ENCODE data around the gene LRRC8B. TPM values are rescaled to one million over a fixed set of nuclear protein-coding genes. Genes with fewer than 3 reads are reported as not detected.

Gene LRRC8B
- polyA plus RNA-seq, 1 donor (not counting 4 experiments of a cell fraction or from before 2014, with no cell fraction given) = 1.5 TPM

- H3K27ac ChIP-seq (ENCODE audit: control insufficient read depth, insufficient read depth, low read length) = no peak overlapping the region
- no peaks in the 10 kb centered on the region for H3K36me3 ChIP-seq (ENCODE audit: control insufficient read depth in 2 of 2, extremely low read depth in 1 of 2, insufficient read depth in 2 of 2, low read length in 2 of 2)
- H3K9me1 ChIP-seq (ENCODE audit: control insufficient read depth, extremely low read depth, insufficient read depth, low read length) = no peaks in the 10 kb centered on the region
- no peak overlapping the region for H3K9ac ChIP-seq (ENCODE audit: control insufficient read depth, extremely low read depth, insufficient read depth, low read length)
- H3K9me3 ChIP-seq (ENCODE audit: control insufficient read depth, low read depth, low read length) = no peaks in the 10 kb centered on the region
- H3K4me2 ChIP-seq (ENCODE audit: control insufficient read depth, extremely low read depth, insufficient read depth, low read depth, low read length) = no peak overlapping the region
- no peaks in the 10 kb centered on the region for H3K4me1 ChIP-seq (ENCODE audit: control insufficient read depth, extremely low read depth, insufficient read depth, low read length)
- H3K79me2 ChIP-seq (ENCODE audit: control insufficient read depth, insufficient read depth, low read length) = no peaks in the 10 kb centered on the region
- H2AFZ ChIP-seq (ENCODE audit: control insufficient read depth, low read length) = no peak overlapping the region
- no peaks in the 10 kb centered on the region for H3K27me3 ChIP-seq (ENCODE audit: control insufficient read depth, extremely low read depth, insufficient read depth, low read length)
- H4K20me1 ChIP-seq (ENCODE audit: control insufficient read depth, extremely low read depth, insufficient read depth, low read length) = no peaks in the 10 kb centered on the region
- TF ChIP-seq CTCF (optimal IDR thresholded peaks at IDR 0.05 in 1 of 3, IDR thresholded peaks at IDR 0.05 in 1 of 3, conservative IDR thresholded peaks at IDR 0.05 in 1 of 3; ENCODE audit: extremely low read depth in 1 of 3, insufficient read depth in 2 of 3, low read length in 3 of 3) (no peak), EZH2 (IDR thresholded peaks at IDR 0.05; ENCODE audit: low read length) (no peak)
- FAIRE-seq (no peak), DNase-seq (ENCODE audit: low read depth, low spot score) (no peak)
- H3K4me3 ChIP-seq (ENCODE audit: control insufficient read depth in 2 of 3, extremely low read depth in 1 of 3, insufficient read depth in 2 of 3, low read depth in 1 of 3, low read length in 3 of 3) = no peak overlapping the region
- dilution Hi-C loops (cut with MboI; ENCODE audit: extremely low pct_ligation_motif_present, low sequenced_read_pairs) = no loop called here
These were observed 69.6 kb downstream of the LRRC8B start for GRCh38 chr1:89594096-89594740.

GRCh38 chr1:89596698-89597097, 72.1 kb downstream of the LRRC8B start:
- Histone ChIP-seq H3K4me1 (ENCODE audit: control insufficient read depth, extremely low read depth, insufficient read depth, low read length) (no peaks in the 10 kb centered on the region), H4K20me1 (ENCODE audit: control insufficient read depth, extremely low read depth, insufficient read depth, low read length) (no peaks in the 10 kb centered on the region), H3K4me3 (ENCODE audit: control insufficient read depth in 2 of 3, extremely low read depth in 1 of 3, insufficient read depth in 2 of 3, low read depth in 1 of 3, low read length in 3 of 3) (no peak overlapping the region), H3K27ac (ENCODE audit: control insufficient read depth, insufficient read depth, low read length) (no peak overlapping the region), H2AFZ (ENCODE audit: control insufficient read depth, low read length) (no peak overlapping the region), H3K4me2 (ENCODE audit: control insufficient read depth, extremely low read depth, insufficient read depth, low read depth, low read length) (no peak overlapping the region), H3K79me2 (ENCODE audit: control insufficient read depth, insufficient read depth, low read length) (no peaks in the 10 kb centered on the region), H3K27me3 (ENCODE audit: control insufficient read depth, extremely low read depth, insufficient read depth, low read length) (no peaks in the 10 kb centered on the region), H3K9me1 (ENCODE audit: control insufficient read depth, extremely low read depth, insufficient read depth, low read length) (no peaks in the 10 kb centered on the region), H3K9me3 (ENCODE audit: control insufficient read depth, low read depth, low read length) (no peaks in the 10 kb centered on the region), H3K9ac (ENCODE audit: control insufficient read depth, extremely low read depth, insufficient read depth, low read length) (no peak overlapping the region), H3K36me3 (ENCODE audit: control insufficient read depth in 2 of 2, extremely low read depth in 1 of 2, insufficient read depth in 2 of 2, low read length in 2 of 2) (no peaks in the 10 kb centered on the region)
- no peak for TF ChIP-seq CTCF (optimal IDR thresholded peaks at IDR 0.05 in 1 of 3, IDR thresholded peaks at IDR 0.05 in 1 of 3, conservative IDR thresholded peaks at IDR 0.05 in 1 of 3; ENCODE audit: extremely low read depth in 1 of 3, insufficient read depth in 2 of 3, low read length in 3 of 3)
- TF ChIP-seq EZH2 (IDR thresholded peaks at IDR 0.05; ENCODE audit: low read length) = no peak
- no peak for FAIRE-seq
- dilution Hi-C loops (cut with MboI; ENCODE audit: extremely low pct_ligation_motif_present, low sequenced_read_pairs) = no loop called here
- no peak for DNase-seq (ENCODE audit: low read depth, low spot score)
